Fibroblast of skin of back (primary cell): Measurements from ENCODE around the gene INPP4B.
A peak's percentile ranks its signal among the peaks of the same experiment; 100 is the strongest.

Experiments
- DNase-seq: peaks from one replicate; pipeline ENCODE4 v3.0.0-alpha.2; 2013

Gene INPP4B

DNA sequence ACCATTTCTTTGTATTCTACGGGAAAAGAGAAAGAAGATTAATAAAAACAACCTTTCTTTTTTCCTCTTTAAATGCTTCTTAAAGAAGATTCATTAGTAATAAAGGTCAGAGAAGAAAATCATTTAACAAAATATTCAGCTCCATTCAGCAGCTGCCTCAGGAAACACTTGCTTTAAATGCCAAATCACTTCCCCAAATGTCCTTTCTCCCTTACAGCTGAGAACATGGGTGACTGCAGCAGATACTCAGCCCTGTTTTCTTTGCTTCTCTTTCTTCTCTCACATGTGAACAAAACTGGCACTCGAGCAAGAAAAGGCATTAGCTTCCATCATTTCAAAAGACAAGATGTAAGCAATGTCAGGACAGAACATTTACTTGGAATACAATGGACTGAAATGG, 120.2 kb downstream of the INPP4B start:
- no peak for DNase-seq

- peak; percentile 7 for DNase-seq
Observed at GRCh38 chr4:142721187-142721586, 124.9 kb downstream of the INPP4B start.

- peak; percentile 7 for DNase-seq
Observed at GRCh38 chr4:142719854-142720541, 126.1 kb downstream of the INPP4B start.

DNA sequence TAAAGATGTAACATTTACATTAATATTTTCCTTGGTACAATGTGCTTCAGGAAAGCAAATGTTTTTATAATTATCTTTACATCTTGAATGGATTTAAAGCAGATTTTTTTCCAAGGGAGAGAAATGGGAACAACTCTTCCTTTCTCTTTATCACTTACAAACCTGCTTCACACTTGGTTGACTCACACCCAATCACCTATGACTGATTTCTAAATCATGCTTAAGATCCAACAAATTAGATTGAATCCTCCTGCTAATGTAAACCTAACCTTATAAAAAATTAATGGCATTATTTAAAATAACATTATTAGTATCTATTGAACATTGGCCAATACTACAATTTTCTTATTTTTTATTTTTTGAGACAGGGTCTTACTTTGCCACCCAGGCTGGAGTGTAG, 127.1 kb downstream of the INPP4B start:
- no peak for DNase-seq

GRCh38 chr4:142715727-142716126, 130.4 kb downstream of the INPP4B start:
- no peak for DNase-seq

DNA sequence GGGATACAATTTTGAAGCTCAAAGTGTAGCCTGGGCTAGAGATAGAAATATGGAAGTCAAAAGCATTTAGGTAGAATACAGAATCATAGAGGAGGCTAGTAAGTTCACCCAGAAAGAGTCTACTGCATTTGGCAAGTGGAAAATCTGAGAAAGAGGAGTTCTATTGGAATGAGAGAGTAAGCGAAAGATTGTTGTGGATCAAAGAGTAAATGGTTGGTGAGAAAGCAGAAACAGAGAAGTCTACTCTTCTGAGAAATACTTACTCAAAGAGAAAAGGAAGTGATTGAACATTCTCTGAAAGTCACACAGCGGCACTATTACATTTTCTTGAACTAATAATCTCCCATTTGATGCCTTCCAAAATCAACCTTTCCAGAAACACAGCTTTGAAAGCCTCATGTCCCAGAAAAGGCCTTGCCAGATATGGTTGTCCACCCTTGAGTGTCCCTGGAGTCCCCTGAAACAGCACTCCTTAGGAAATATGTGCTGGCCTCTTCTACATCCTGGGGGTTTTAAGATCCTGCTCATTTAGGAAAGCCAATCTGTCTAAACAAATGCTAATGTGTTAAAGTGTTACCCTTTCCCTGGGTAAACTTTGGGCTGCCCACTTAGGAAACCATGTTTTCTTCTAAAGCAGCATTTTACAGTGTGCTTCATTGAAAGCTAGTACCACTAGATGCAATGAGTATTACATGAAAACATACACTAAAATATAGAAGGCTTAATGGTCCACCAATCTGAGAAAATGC, 132.6 kb downstream of the INPP4B start:
- DNase-seq, result no peak

DNA sequence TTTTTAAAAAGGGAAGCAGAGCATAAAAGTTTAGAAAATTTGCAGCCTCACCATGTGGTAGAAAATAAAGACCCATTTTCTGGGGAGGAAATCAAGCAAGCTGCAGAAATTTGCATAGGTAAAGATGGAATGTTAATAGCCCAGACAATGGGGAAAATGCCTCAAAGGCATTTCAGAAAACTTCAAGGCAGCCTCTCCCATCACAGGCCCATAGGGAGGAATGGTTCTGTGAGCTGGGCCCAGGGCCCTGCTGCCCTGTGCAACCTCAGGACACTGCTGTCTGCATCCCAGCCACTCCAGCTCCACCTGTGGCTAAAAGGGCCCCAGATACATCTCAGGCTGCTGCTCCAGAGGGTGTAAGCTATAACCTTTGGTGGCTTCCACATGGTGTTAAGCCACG, 137.9 kb downstream of the INPP4B start:
- DNase-seq, result no peak

DNA sequence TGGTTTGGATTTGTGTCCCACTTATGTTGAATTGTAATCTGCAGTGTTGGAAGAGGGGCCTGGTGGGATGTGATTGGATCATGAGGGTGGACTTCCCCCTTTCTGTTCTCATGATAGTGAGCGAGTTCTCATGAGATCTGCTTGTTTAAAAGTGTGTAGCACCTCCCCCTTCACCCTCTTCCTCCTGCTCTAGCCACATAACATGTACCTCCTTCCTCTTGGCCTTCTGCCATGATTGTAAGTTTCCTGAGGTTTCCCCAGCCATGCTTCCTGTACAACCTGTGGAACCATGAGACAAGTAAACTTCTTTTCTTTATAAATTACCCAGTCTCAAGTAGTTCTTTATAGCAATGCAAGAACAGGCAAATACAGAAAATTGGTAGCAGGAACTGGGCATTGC, 138.7 kb downstream of the INPP4B start:
- no peak for DNase-seq

DNA sequence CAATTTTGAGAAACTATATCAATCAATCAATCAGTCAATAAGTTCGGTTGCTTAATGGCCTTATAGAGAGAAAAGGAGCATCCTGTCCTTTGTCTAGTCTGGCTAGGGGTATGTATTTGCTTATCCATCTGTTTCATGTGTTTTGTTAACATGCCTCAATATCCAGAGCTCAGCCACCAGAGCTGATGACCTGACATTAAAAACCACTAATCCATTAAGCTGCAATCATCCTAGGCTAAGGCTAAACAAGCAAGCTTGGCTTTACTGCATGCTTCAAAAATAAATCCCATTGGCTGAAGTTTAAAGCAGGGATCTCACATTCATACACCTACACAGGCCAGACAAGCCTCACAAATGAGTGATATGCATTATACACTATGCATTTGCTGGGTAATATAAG, 139.7 kb downstream of the INPP4B start:
- no peak for DNase-seq

DNA sequence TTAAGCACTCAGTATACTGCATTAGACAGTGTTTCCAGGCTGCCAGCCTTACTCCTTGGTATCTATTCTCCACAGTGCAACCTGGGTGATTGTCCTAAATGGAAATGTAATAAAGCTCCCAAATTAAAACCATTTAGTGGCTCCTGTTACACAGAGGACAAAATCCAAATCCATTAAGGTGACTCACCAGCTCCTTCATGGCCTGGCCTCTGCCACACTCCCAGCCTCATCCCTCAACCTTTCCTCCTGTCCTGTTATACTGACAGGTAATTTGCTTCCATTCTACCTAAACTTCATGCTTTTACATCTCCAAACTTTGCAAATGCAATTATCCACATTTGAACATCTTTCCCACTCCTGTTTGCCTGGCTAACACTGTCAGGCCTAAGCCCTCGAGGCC, 140.3 kb downstream of the INPP4B start:
- DNase-seq, result no peak

DNA sequence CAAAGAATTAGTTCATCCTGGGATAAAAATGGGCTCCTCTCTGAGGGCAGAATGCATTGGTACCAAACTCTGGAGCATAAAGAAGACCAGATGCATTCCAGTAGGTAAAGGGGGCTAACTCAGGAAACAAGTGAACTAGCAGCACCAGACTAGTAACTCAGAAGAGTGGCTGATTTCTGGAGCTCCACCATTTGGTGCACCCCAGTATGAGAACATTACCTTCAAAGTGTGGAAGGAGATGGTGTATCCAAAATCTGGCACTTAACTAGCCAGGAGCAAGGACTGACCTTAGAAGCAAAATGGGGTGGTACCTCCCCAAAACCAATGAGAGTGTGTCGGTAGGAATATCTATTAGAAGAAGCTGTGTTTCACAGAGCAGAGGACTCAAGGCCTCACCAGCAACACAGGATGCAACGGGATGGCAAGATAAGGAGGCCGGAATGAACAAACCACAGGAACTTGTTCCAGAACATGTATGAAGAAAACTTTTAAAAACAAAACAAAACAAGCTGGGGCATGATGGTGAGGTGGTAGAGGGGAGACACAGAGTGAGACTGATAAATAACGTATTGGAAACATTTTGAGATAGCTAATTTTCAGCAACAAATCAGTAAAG, 142.3 kb downstream of the INPP4B start:
- no peak for DNase-seq

GRCh38 chr4:142701017-142701416, 145.1 kb downstream of the INPP4B start:
- no peak for DNase-seq

DNA sequence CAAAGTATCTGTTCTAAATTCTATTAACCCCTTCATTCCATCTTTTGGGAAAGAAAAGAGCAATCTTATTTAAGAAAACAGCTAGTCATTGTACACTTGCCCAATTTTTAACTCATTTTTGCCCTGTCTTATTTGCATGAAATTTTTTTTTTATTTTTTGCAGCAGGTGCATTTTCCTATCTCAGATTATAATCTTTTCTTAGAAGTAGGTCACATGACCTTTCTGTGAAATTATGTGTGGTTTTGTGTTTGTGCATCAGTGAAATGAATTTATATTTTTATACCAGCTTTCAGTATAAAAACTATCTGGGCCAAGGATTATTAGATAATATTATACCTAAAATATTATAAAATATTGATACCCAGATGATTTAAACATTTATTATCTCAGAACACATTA, 145.6 kb downstream of the INPP4B start:
- no peak for DNase-seq

DNA sequence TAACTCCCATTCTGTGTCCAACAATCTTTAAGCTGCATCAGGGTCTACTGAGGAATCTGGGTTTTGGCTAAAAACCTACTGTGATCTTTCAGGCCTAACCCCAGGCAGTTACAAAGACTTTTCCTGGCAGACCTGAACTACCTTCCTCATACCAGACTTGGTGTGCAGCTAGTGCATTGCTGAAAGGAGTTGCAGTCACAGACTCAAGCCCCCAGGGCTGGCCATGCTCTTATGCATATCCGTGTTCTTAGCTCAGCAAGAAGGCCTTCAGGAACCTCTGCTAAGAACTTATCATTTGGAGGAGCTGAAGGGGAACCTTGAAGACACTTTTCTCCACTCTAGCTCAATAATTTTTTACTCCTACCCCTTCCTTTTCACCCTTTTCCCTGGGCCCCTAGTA, 147.5 kb downstream of the INPP4B start:
- no peak for DNase-seq

DNA sequence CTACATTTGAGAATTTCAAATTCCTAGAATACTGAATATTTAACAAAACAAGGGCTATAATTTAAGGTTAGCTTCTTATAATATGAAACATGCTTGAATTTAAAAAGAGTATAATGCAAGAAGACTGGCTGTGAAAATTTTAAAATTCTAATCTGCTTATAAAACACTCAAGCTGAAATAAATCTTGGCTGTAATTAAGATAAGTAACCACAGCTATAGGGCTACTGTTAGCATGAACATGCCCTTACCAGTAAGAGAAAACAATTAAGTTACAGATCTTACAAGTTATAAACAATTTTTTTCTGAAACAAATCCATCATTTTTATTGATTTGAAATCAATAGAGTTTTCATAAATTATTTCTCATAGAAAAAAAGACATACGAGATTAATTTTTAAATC, 148.2 kb downstream of the INPP4B start:
- no peak for DNase-seq

DNA sequence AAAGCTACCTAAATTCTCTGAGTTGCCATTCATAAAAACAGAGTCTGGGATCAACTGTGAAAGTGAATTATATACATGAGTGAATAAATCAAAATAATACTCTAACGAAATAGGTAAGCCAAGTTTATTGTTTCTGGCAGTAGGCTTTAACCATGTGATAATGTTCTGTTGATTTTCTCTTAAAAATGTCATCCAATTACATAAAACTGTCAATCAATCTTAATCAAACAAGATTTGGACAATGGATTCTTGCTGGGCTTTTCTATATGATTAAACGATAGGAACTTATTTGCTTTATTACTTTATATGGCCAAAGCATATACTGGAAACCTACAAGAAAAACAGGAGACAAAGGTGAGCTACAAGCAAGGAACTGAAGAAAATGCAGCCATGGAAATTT, 148.8 kb downstream of the INPP4B start:
- no peak for DNase-seq

- DNase-seq, result no peak
Observed at GRCh38 chr4:142696334-142697122, 149.6 kb downstream of the INPP4B start.

- DNase-seq, result no peak
Observed at GRCh38 chr4:142690406-142691163, 155.5 kb downstream of the INPP4B start.

DNA sequence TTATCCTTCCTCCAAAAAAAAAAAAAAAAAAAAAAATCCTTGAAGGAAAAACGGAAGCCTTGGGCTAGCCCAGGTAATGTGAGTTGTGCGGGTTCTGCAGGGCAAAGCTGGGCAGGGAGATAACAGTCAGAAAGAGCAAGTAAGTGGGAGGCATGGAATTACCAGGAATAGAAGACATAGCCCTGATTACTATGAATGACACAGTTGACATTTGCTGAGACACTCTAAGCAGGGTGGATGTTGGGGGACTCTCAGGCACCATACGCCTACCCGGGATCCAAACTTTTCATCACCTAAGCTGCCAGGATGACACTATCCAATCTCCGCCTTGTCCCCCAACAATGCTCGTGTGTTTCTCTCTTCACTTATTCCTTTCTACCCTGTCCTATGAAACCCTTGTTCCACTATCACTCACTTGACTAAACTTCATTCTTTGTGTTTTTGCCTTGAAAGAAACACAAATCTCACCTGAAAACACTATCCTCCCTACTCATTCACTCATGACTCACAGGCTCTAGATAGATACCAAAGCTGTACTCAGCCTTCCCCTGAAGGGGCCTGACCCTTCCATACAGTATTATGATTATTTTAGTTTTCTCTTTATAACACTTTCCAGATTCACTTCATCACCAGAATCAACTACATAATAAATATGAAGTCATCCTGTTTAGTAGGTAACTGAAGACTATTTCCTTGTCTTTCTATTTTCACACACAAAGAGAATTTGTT, 158.4 kb downstream of the INPP4B start:
- no peak for DNase-seq

GRCh38 chr4:142686081-142686480, 160.0 kb downstream of the INPP4B start:
- DNase-seq, result no peak

DNA sequence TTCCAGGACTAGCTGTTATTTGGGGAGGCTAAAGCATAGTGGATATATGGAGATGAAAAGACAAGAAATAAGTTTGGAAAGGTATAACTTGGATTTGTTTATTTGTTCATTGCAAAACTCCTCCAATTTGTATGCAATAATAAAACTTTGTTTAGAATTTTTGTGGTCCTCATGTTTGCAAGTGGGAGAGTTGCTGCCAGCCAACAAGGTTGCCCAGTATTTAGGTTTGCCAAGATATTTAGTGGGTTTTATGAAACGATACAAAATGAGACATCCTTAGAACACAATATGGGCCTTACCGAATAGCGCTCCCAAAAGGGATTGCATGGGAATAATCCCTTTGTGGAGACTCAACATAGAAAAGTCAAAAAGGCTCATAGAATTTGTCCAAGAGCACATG, 162.1 kb downstream of the INPP4B start:
- DNase-seq, result no peak

DNA sequence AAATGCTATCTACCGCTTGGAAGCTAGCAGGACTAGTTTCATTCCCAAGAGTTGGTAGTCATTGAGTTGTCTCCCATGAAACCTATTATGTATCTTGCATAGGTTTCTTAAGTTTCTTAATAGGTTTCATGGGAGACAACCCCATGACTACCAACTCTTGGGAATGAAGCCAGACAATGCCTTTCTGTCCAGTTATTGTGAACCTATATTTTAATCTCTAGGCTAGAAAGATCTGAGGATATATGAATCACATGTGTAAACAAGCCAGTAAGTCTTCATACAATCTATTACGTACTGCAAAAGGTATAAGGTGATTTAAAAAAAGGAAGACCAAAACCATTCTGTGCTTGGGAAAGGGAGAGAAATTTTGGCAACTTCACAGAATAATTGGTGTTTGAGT, 162.6 kb downstream of the INPP4B start:
- DNase-seq, result no peak
